Cardiac muscle cell (in vitro differentiated cells and primary cell): Measurements from ENCODE around the gene APEH. TPM values are rescaled to one million over a fixed set of nuclear protein-coding genes. Genes with fewer than 3 reads are reported as not detected.

Experiments
- DNase-seq, 2 donors: peaks; one replicate each; pipeline versions ENCODE4 v3.0.0 to v3.0.0-alpha.2; 2010 to 2017; ENCODE audit warnings: low read depth in 1 of 2, low spot score in 1 of 2
- H3K27ac ChIP-seq: fragments of 200-600 bp; sonication (generic); 2 replicates; pipeline ENCODE4 v1.5.1; 2016
- H3K27me3 ChIP-seq: fragments of 200-600 bp; sonication (generic); 2 replicates; pipeline ENCODE4 v1.6.0; 2016; ENCODE audit warnings: control low read depth
- H3K36me3 ChIP-seq: fragments of 200-600 bp; sonication (generic); 2 replicates; pipeline ENCODE4 v1.5.1; 2016; ENCODE audit warnings: control low read depth
- H3K4me1 ChIP-seq: fragments of 200-600 bp; sonication (generic); 2 replicates; pipeline ENCODE4 v1.8.1; 2017; ENCODE audit warnings: low read depth, mild to moderate bottlenecking, mixed run types
- H3K4me3 ChIP-seq: fragments of 200-600 bp; sonication (generic); 2 replicates; pipeline ENCODE4 v1.5.1; 2016; ENCODE audit warnings: mild to moderate bottlenecking
- H3K9me3 ChIP-seq: fragments of 200-600 bp; sonication (generic); 2 replicates; pipeline ENCODE4 v1.5.1; 2017; ENCODE audit warnings: low read depth, mild to moderate bottlenecking, control low read depth
- polyA plus RNA-seq: library from polyadenylated mRNA; unstranded; fragments of >200 nt; fragmentation: Nextera tagmentation; extraction: Ambion mirVana; gene quantifications from 2 replicates; pipeline ENCODE4 v1.2.1, GENCODE V29; 2016
- total RNA-seq: library from RNA; depleted of rRNA; stranded (reverse); fragments of >200 nt; gene quantifications from 2 replicates; pipeline ENCODE4 v1.2.3, GENCODE V29; 2016
- TF ChIP-seq, protein P1 (sequence below): IDR thresholded peaks from 2 replicates; pipeline ENCODE4 v1.5.1; 2012; ENCODE audit warnings: low read depth, mild to moderate bottlenecking, low read length

The APEH gene
- total and polyA plus RNA-seq, 2 experiments from 2014 or later = 165 to 216 TPM

- H3K9me3 ChIP-seq = no peaks in the 10 kb centered on the region
- TF ChIP-seq, protein P1, sequence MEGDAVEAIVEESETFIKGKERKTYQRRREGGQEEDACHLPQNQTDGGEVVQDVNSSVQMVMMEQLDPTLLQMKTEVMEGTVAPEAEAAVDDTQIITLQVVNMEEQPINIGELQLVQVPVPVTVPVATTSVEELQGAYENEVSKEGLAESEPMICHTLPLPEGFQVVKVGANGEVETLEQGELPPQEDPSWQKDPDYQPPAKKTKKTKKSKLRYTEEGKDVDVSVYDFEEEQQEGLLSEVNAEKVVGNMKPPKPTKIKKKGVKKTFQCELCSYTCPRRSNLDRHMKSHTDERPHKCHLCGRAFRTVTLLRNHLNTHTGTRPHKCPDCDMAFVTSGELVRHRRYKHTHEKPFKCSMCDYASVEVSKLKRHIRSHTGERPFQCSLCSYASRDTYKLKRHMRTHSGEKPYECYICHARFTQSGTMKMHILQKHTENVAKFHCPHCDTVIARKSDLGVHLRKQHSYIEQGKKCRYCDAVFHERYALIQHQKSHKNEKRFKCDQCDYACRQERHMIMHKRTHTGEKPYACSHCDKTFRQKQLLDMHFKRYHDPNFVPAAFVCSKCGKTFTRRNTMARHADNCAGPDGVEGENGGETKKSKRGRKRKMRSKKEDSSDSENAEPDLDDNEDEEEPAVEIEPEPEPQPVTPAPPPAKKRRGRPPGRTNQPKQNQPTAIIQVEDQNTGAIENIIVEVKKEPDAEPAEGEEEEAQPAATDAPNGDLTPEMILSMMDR = no peak
- no peak overlapping the region for H3K27ac ChIP-seq
- H3K27me3 ChIP-seq = no peaks in the 10 kb centered on the region
- no peak for DNase-seq
- no peak overlapping the region for H3K4me3 ChIP-seq
- H3K4me1 ChIP-seq = peaks cover 12% of the 10 kb centered on the region
- no peaks in the 10 kb centered on the region for H3K36me3 ChIP-seq
Measured at GRCh38 chr3:49642708-49643145, 31.4 kb upstream of the APEH start.

DNA sequence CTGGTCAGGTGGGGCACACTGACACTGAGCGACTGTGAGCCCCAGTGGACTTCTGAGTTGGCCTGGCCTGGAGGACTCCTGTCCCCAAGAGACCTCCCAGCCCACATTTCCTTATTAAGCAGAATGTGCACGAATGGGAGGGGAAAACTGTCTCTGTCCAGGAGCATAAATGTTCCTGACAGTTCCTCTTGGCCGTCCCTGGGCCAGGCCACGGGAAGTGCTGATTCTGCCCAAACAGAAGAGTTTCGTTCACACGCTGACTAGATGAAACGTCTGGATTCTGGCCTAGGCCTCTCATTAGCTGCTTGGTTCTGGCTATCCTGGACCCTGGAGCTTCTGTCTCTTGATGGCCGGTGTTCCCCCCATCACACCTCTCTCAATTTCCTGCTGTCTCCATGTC is 29.5 kb upstream of the APEH start:
- peaks cover 19% of the 10 kb centered on the region for H3K4me1 ChIP-seq
- TF ChIP-seq, protein P1 = no peak
- no peak for DNase-seq
- H3K36me3 ChIP-seq = no peaks in the 10 kb centered on the region
- no peak overlapping the region for H3K4me3 ChIP-seq
- H3K27me3 ChIP-seq = no peaks in the 10 kb centered on the region
- H3K27ac ChIP-seq = no peak overlapping the region
- H3K9me3 ChIP-seq = no peaks in the 10 kb centered on the region

- no peak overlapping the region for H3K27ac ChIP-seq
- H3K36me3 ChIP-seq = no peaks in the 10 kb centered on the region
- TF ChIP-seq, protein P1 = no peak
- no peaks in the 10 kb centered on the region for H3K27me3 ChIP-seq
- DNase-seq = no peak
- H3K9me3 ChIP-seq = no peaks in the 10 kb centered on the region
- peaks cover 31% of the 10 kb centered on the region for H3K4me1 ChIP-seq
- no peak overlapping the region for H3K4me3 ChIP-seq
Measured at GRCh38 chr3:49646236-49646635, 27.9 kb upstream of the APEH start.

DNA sequence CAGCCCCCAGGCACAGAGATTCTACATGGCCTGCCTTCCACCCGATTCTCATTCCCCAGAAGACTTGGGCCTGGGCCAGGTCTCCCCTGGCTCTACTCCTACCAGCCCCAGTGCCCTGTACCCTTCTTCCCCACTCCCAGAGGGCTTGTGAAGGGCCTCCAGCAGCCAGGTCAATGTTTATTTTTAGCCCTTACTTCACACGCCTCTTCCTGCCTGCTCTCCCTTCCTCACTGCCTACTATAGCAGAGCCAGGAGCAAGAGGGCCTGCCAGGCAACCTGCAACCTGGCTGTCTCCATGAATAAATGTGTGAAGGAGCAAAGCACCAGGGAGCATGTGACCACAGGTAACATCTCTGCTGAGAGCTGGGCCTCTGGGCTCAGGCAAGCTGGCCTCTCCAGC is 26.4 kb upstream of the APEH start:
- peaks cover 31% of the 10 kb centered on the region for H3K4me1 ChIP-seq
- no peaks in the 10 kb centered on the region for H3K36me3 ChIP-seq
- no peaks in the 10 kb centered on the region for H3K27me3 ChIP-seq
- no peak overlapping the region for H3K4me3 ChIP-seq
- TF ChIP-seq, protein P1 = no peak
- no peaks in the 10 kb centered on the region for H3K9me3 ChIP-seq
- peak in 1 of 2 donors; percentile 77 for DNase-seq
- peak overlapping the region; percentile 93 for H3K27ac ChIP-seq

DNA sequence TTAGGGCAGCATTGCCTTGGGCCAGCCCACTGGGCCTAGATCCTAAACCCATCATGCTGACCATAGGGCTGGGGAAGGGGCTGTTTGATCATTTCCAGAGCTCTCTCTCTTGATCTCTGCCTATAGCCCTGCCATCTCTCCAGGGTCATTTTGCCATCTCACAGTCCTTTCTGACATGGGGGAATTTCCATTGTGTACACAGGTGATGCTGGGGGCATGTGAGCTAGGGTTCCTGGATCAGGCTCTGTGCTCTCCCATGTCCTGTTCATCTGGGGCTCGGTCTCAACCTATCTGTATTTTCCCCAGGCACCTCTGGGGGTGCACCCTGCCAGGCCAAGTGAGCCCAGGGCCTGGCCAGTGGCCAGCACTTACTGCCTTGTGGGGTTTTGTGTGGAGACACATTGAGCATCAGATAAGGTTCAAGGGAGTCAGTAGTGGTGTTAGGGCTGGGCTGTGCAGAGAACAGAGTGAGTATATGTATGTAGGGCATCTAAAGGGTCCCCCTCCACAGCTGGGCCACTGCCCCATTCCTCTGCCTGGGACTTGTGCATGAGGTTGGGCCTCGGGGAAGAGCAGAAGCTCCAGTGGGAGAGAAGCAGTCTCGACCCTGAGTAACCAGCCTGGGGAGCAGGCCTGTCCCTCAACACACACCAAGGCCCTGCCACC is 25.7 kb upstream of the APEH start:
- TF ChIP-seq, protein P1 = no peak
- H3K4me3 ChIP-seq = no peak overlapping the region
- no peaks in the 10 kb centered on the region for H3K36me3 ChIP-seq
- peak overlapping the region; percentile 93 for H3K27ac ChIP-seq
- H3K9me3 ChIP-seq = no peaks in the 10 kb centered on the region
- H3K27me3 ChIP-seq = no peaks in the 10 kb centered on the region
- H3K4me1 ChIP-seq = peaks cover 31% of the 10 kb centered on the region
- DNase-seq = no peak

DNA sequence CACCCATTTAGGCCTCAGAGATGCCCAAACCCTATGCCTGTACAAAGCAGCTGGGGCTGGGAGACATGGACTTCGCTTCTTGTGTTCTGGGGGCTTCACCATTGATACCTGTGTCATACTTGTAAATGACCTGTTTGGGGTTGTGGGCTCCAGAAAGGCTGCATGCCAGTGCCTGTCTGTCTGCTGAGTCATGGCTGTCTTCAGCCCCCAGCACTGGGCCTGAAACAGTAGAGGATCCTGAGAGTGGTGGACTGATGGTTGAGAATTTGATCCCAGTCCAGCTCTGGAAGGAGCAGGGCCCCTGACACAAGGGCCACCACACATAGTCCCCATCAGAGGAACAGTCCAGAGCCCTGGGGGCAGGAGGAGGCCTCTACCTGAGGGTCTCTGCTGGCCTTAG is 24.6 kb upstream of the APEH start:
- Histone ChIP-seq H3K9me3 (no peaks in the 10 kb centered on the region), H3K27me3 (no peaks in the 10 kb centered on the region), H3K36me3 (no peaks in the 10 kb centered on the region), H3K4me3 (no peak overlapping the region), H3K4me1 (peaks cover 31% of the 10 kb centered on the region), H3K27ac (peak overlapping the region; percentile 54)
- DNase-seq = no peak
- TF ChIP-seq, protein P1 = no peak
